Astrocyte (in vitro differentiated cells and primary cell): ENCODE measurements around the gene COX8A. TPM values are rescaled to one million over a fixed set of nuclear protein-coding genes. Genes with fewer than 3 reads are reported as not detected.

Source experiments
- DNase-seq: peaks from one replicate; pipeline ENCODE4 v3.0.0-alpha.2; 2010; ENCODE audit warnings: low read depth
- FAIRE-seq: peaks from 2 replicates; lab custom pipeline; 2011; peaks lifted over from hg19 to GRCh38; lab: Jason Lieb, UNC
- H2AFZ ChIP-seq: 2 replicates; pipeline ENCODE4 v1.6.0; 2012; ENCODE audit warnings: low read depth, low read length, inconsistent platforms
- H3K27ac ChIP-seq: 2 replicates; pipeline ENCODE4 v1.5.1; 2011; ENCODE audit warnings: low read depth, low read length, inconsistent platforms
- H3K27me3 ChIP-seq: 2 replicates; pipeline ENCODE4 v1.6.0; 2011; ENCODE audit warnings: low read length, inconsistent platforms; ENCODE audit not compliant: insufficient read depth
- H3K36me3 ChIP-seq: 2 replicates; pipeline ENCODE4 v1.5.1; 2011; ENCODE audit warnings: low read length, inconsistent platforms; ENCODE audit not compliant: insufficient read depth
- H3K4me1 ChIP-seq: 2 replicates; pipeline ENCODE4 v1.5.1; 2011; ENCODE audit warnings: low read length, inconsistent platforms; ENCODE audit not compliant: insufficient read depth
- H3K4me2 ChIP-seq: 2 replicates; pipeline ENCODE4 v1.6.0; 2012; ENCODE audit warnings: low read length, inconsistent platforms
- H3K4me3 ChIP-seq: 2 replicates; pipeline ENCODE4 v1.5.1; 2011; ENCODE audit warnings: low read depth, mild to moderate bottlenecking, low read length, inconsistent platforms; ENCODE audit not compliant: insufficient read depth
- H3K79me2 ChIP-seq: 2 replicates; pipeline ENCODE4 v1.6.0; 2012; ENCODE audit warnings: mild to moderate bottlenecking, low read length, inconsistent platforms; ENCODE audit not compliant: insufficient read depth
- H3K9ac ChIP-seq: 2 replicates; pipeline ENCODE4 v1.6.0; 2012; ENCODE audit warnings: mild to moderate bottlenecking, low read length, inconsistent platforms
- H3K9me3 ChIP-seq: 2 replicates; pipeline ENCODE4 v1.5.1; 2012; ENCODE audit warnings: low read depth, mild to moderate bottlenecking, low read length, inconsistent platforms; ENCODE audit not compliant: insufficient read depth
- H4K20me1 ChIP-seq: 2 replicates; pipeline ENCODE4 v1.6.0; 2012; ENCODE audit warnings: low read length, inconsistent platforms; ENCODE audit not compliant: insufficient read depth
- H3K27ac Mint-ChIP-seq: one replicate; pipeline ENCODE4 v1.8.0; 2021; ENCODE audit warnings: mild to moderate bottlenecking, mixed read lengths; ENCODE audit not compliant: unreplicated experiment
- H3K27me3 Mint-ChIP-seq: one replicate; pipeline ENCODE4 v1.8.0; 2021; ENCODE audit warnings: low read depth, mixed read lengths; ENCODE audit not compliant: unreplicated experiment
- H3K36me3 Mint-ChIP-seq: one replicate; pipeline ENCODE4 v1.8.0; 2021; ENCODE audit warnings: low read depth, mixed read lengths; ENCODE audit not compliant: unreplicated experiment
- H3K4me1 Mint-ChIP-seq: one replicate; pipeline ENCODE4 v1.8.0; 2021; ENCODE audit warnings: low read depth, mixed read lengths; ENCODE audit not compliant: unreplicated experiment
- H3K4me3 Mint-ChIP-seq: one replicate; pipeline ENCODE4 v1.8.0; 2021; ENCODE audit warnings: mild to moderate bottlenecking, moderate library complexity, mixed read lengths; ENCODE audit not compliant: unreplicated experiment
- H3K9me3 Mint-ChIP-seq: one replicate; pipeline ENCODE4 v1.8.0; 2021; ENCODE audit warnings: mild to moderate bottlenecking, mixed read lengths; ENCODE audit not compliant: unreplicated experiment
- CTCF ChIP-seq: IDR thresholded peaks from 2 replicates; pipeline ENCODE4 v1.5.1; 2011; ENCODE audit warnings: low read depth, mild to moderate bottlenecking, inconsistent platforms, low read length, moderate library complexity; ENCODE audit not compliant: insufficient read depth
- EZH2 ChIP-seq: IDR thresholded peaks from 2 replicates; pipeline ENCODE4 v1.6.1; 2012; ENCODE audit warnings: mild to moderate bottlenecking, low read length, inconsistent platforms; ENCODE audit not compliant: insufficient read depth
- total RNA-seq: library from RNA; stranded (reverse); gene quantifications from 2 replicates; pipeline ENCODE4 v1.2.1, GENCODE V29; 2021

Gene COX8A
- total RNA-seq, 1 donor from 2014 or later, result 274 TPM

- Histone ChIP-seq H3K4me1 (peaks cover 5% of the 10 kb centered on the region), H3K27me3 (no peaks in the 10 kb centered on the region), H3K4me2 (no peak overlapping the region), H3K27ac (no peak overlapping the region), H3K4me3 (no peak overlapping the region), H4K20me1 (no peaks in the 10 kb centered on the region), H3K79me2 (no peaks in the 10 kb centered on the region), H3K9ac (no peak overlapping the region), H3K36me3 (no peaks in the 10 kb centered on the region), H3K9me3 (no peaks in the 10 kb centered on the region), H2AFZ (no peak overlapping the region)
- H3K9me3 Mint-ChIP-seq, result peaks cover 1% of the 10 kb centered on the region
- H3K27me3 Mint-ChIP-seq, result peaks cover 28% of the 10 kb centered on the region
- H3K4me3 Mint-ChIP-seq, result peak overlapping the region; percentile 34
- DNase-seq, result no peak
- no peaks in the 10 kb centered on the region for H3K36me3 Mint-ChIP-seq
- no peak for FAIRE-seq
- TF ChIP-seq CTCF (no peak), EZH2 (no peak)
- no peak overlapping the region for H3K27ac Mint-ChIP-seq
- H3K4me1 Mint-ChIP-seq, result peaks cover 13% of the 10 kb centered on the region
Measured at GRCh38 chr11:64023712-64024710, 49.6 kb downstream of the COX8A start.

GRCh38 chr11:64025205-64025604 lies 50.8 kb downstream of the COX8A start:
- H3K4me3 Mint-ChIP-seq, result no peak overlapping the region
- Histone ChIP-seq H3K27me3 (no peaks in the 10 kb centered on the region), H3K4me3 (no peak overlapping the region), H4K20me1 (no peaks in the 10 kb centered on the region), H3K9me3 (no peaks in the 10 kb centered on the region), H3K9ac (no peak overlapping the region), H3K4me1 (peaks cover 5% of the 10 kb centered on the region), H3K79me2 (no peaks in the 10 kb centered on the region), H3K27ac (no peak overlapping the region), H3K4me2 (no peak overlapping the region), H3K36me3 (no peaks in the 10 kb centered on the region), H2AFZ (no peak overlapping the region)
- FAIRE-seq (no peak), DNase-seq (no peak)
- no peak overlapping the region for H3K27ac Mint-ChIP-seq
- peaks cover 17% of the 10 kb centered on the region for H3K4me1 Mint-ChIP-seq
- H3K36me3 Mint-ChIP-seq, result no peaks in the 10 kb centered on the region
- peaks cover 1% of the 10 kb centered on the region for H3K9me3 Mint-ChIP-seq
- H3K27me3 Mint-ChIP-seq, result peaks cover 28% of the 10 kb centered on the region
- TF ChIP-seq EZH2, result no peak
- TF ChIP-seq CTCF, result no peak

Other genes starting within 250 kb of the COX8A start
- gene ZFTA, start 205.8 kb upstream of the COX8A start, total RNA-seq, result 29.0 and 31.2 TPM in 2 replicates
- gene SPINDOC, start 161.2 kb upstream of the COX8A start, total RNA-seq, result 43.7 and 48.3 TPM in 2 replicates
- gene MARK2, start 135.5 kb upstream of the COX8A start, total RNA-seq, result 37.2 and 38.1 TPM in 2 replicates
- gene RCOR2, start 57.5 kb upstream of the COX8A start, total RNA-seq, result 18.8 and 20.3 TPM in 2 replicates
- 21.2 and 23.2 TPM in 2 replicates for gene NAA40, start 35.6 kb upstream of the COX8A start, total RNA-seq
- gene OTUB1, start 11.8 kb downstream of the COX8A start, total RNA-seq, result 77.9 and 78.5 TPM in 2 replicates
- gene FLRT1, start 61.3 kb downstream of the COX8A start, total RNA-seq, result 0.20 and 0.41 TPM in 2 replicates
- 3.4 and 5.1 TPM in 2 replicates for gene MACROD1, start 191.5 kb downstream of the COX8A start, total RNA-seq
- gene STIP1, start 211.6 kb downstream of the COX8A start, total RNA-seq, result 179 and 200 TPM in 2 replicates
- 1.3 and 1.6 TPM in 2 replicates for gene FERMT3, start 232.1 kb downstream of the COX8A start, total RNA-seq